ENCODE data around the gene FGGY.
"Not testable (repeated sequence)": the region's sequence is repeated elsewhere in the genome, so short reads cannot be mapped to it uniquely, and the experiment has no call there.

Gene FGGY

DNA sequence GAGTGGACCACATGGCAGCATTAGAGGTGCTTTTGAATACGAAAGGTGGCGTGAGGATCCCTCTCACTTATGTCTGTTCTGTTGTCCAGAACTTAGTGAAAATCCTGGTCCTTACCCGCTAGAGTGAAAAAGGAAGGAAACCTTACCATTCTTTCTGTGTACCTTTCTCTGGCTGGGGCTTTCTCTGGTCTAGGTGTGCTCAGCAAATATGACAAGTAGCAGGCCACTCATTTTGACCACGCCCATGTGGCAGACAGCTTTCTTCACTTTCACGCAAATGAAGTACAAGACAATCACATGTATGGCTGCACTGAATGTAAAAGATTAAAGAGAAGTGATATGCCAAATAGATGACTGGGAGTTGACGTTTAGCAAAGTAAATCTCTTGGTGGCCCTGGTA lies 131.9 kb downstream of the FGGY start:
- H3K27ac ChIP-seq: no peak overlapping the region
- DNase-seq (ENCODE audit: low read depth, low spot score): no peak

DNA sequence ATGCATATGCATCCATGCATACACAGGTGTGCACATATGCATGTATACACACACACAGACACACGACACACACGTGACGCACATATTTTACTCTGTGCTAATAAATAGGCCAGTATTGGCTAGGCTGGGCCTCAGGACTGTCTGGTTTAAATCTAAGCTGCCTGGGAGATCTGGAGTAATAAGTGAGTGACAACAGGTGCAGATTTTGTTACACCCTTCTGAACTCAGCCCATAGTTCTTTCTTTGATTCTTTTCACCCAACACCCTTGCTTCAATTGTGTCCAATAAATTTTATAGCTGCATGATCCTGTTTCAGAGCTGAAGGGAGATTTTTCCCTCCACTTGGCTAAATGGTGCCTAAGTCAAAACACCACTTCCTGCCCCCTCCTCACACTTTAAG lies 132.8 kb downstream of the FGGY start:
- no peak for DNase-seq (ENCODE audit: low read depth, low spot score)
- H3K27ac ChIP-seq: no peak overlapping the region

DNA sequence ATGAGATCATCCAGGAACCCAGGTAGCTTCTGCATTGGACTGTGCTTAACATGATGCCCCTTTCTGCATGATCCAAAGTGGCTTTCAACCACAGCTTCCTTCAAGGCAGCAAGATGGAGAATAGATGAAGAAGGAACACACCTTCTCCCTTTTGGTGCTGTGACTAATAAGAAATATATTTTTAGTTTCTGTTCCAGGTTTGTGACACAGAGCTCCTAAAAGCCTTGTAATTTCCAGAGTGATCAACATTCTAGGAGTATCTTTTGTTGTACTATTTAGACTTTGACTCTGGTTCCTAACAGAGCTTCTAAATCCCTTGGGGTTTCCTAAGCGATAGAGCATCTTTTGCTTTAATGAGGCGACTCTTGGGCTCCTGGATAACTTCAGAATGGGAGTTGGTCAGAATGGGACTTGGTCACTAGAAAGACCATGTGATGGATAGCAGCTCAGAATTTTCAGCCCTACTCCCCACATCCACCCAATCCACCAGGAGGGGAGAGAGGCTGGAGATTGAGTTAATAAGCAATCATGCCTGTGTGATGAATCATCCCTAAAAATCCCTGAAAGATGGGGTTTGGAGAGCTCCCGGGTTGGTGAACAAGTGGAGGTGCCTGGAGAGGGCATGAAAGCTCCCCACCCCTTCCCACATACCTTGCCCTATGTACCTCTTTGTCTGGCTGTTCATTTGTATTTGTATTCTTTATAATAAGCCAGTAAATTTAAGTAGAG lies 134.8 kb downstream of the FGGY start:
- DNase-seq (ENCODE audit: low read depth, low spot score): no peak
- H3K27ac ChIP-seq: peak overlapping the region; percentile 28

DNA sequence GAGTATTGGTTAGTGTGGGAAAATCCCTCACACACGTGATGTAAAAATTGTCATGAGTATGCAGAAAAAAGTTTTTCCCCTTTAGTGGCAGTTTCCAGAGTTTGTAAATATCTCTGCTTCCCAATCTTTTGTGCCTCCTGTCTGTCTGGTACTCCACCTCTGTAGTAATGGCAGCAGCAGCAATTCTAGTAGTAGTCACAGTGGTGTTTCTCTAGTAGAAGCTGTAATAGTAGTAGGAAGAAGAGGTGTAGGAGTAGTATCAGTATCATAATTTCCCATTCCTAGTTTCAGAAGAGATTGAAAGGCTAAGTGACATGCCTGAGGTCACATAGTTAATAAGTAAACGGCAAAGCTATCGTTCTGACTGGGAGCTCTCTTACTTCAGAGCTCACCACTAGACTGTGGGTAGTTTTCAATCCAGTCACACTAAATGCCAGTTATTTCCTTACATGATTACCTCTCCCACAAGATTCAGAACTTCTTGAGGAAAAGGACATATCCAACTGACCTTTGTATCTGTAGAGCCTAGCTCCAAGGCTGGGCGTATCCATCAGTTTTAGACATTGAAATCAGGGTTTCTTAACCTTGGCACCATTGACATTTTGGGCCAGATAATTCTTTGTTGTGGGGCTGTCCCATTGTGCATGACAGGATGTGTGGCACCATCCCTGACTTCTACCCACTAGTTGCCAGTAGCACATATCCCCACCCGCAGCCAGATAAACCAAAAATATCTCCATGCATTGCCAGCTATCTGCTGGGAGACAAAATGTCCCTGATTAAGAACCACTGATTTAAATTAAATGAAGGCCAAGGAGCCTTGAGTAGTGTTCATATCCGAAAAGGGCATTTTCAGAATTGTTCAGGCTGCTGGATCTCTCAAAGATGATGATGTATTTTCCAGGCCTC lies 135.9 kb downstream of the FGGY start:
- DNase-seq (ENCODE audit: low read depth, low spot score): no peak
- no peak overlapping the region for H3K27ac ChIP-seq

DNA sequence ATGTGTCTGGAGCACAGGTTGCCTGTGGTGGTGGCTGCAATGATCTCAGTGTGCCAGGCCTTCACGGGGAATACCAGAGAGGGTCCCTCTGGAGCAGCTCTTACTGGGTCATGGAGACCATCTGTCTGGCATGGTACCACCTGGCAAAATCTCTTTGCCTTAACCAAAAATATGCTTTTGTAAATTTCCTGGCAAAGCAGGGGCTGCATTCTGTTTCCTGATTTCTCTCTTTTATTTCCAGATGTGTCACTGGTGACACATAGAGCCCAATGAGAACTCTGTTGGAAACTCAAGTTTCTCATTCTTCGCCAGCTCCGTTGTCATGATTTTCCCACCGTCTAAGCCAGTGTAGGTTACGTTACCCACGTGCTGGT lies 136.5 kb downstream of the FGGY start:
- DNase-seq (ENCODE audit: low read depth, low spot score): no peak
- H3K27ac ChIP-seq: no peak overlapping the region

- peak overlapping the region; percentile 14 for H3K27ac ChIP-seq
- DNase-seq (ENCODE audit: low read depth, low spot score): no peak
Measured at GRCh38 chr1:59434336-59434735, 137.4 kb downstream of the FGGY start.

GRCh38 chr1:59436637-59437036 lies 139.7 kb downstream of the FGGY start:
- DNase-seq (ENCODE audit: low read depth, low spot score): no peak
- no peak overlapping the region for H3K27ac ChIP-seq

- no peak for DNase-seq (ENCODE audit: low read depth, low spot score)
- H3K27ac ChIP-seq: no peak overlapping the region
Measured at GRCh38 chr1:59438058-59438560, 141.2 kb downstream of the FGGY start.

DNA sequence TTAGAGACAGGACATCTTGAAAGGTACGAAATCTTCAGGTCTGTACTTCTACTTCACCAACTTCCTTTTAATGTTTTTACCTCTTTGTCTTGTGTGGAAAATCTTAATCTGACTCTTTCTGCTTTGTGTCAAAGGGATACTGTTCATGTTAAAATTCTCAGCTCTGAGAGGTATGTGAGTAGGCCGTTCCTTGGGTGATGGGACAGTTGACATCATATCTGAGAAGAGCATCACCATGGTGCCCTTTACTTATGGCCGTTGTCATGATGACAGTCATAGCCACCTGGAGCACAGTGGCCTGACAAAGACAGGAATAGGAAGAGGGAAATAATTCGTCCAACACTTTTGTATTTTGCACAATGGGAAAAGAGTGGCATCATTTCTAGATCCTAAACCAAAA lies 145.6 kb downstream of the FGGY start:
- no peak overlapping the region for H3K27ac ChIP-seq
- DNase-seq (ENCODE audit: low read depth, low spot score): no peak

DNA sequence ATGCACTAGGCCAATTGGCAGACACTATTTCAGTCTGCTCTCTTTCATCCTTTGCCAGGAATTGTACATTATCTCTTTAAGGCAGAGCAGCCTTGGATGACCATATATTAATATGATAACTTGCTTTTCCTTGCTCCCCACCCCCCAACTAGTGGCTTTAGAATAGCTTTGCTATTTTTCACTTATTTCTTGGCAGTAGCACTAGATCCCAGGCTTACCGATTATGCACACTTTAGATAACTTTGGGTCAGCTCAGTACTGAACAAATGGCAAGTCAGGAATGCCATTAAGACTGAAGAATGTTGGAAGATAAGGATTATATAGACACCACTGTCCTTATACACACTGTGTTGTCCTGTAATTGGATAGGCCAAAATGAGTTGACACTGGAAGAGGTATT lies 146.4 kb downstream of the FGGY start:
- peak overlapping the region; percentile 74 for H3K27ac ChIP-seq
- DNase-seq (ENCODE audit: low read depth, low spot score): no peak

GRCh38 chr1:59444520-59444919 lies 147.6 kb downstream of the FGGY start:
- DNase-seq (ENCODE audit: low read depth, low spot score): no peak
- peak overlapping the region; percentile 74 for H3K27ac ChIP-seq

GRCh38 chr1:59445040-59445439 lies 148.1 kb downstream of the FGGY start:
- H3K27ac ChIP-seq: peak overlapping the region; percentile 74
- DNase-seq (ENCODE audit: low read depth, low spot score): peak; percentile 26

- H3K27ac ChIP-seq: peak overlapping the region; percentile 74
- DNase-seq (ENCODE audit: low read depth, low spot score): peak; percentile 26
Measured at GRCh38 chr1:59446257-59446901, 149.5 kb downstream of the FGGY start.

DNA sequence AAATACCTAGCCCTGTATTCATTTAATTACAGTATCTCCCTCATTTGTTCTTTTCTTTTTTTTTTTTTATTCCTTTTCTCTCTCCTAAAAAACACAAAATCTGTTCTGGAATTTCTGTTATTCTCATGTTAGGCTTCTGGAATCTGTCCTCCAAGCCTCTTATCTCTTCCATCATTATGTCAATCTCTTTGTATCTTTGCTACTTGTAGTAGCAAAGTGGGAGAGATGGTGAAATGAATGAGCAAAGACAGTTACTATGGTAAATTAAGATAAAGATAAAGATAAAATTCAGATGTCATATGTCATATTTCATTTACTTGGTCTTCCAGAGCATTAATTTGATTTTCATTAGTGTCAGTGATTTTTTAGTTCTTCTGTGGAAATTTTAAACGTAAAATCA lies 155.1 kb downstream of the FGGY start:
- no peak for DNase-seq (ENCODE audit: low read depth, low spot score)
- H3K27ac ChIP-seq: no peak overlapping the region

DNA sequence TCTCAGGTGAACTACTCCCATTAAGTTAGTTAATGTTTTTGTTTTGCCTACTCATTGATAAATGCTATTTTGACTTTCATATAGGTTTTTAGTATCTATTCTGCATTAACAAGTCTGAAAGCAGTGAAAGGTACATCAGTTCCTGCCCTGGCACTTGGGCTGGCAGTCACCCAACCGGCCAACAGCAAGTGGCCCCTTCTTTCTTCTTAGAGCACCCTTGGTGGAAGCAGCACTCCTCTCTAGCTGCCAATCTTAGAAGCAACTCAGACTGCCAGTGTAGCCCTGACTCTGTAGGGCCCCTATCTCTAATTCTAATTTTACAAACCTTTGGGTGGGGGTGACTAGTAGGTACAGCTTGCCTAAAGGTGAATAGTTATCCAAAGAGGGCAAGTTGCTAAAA lies 155.7 kb downstream of the FGGY start:
- DNase-seq (ENCODE audit: low read depth, low spot score): no peak
- no peak overlapping the region for H3K27ac ChIP-seq

GRCh38 chr1:59453297-59453968 lies 156.5 kb downstream of the FGGY start:
- no peak for DNase-seq (ENCODE audit: low read depth, low spot score)
- H3K27ac ChIP-seq: no peak overlapping the region

GRCh38 chr1:59455206-59455605 lies 158.3 kb downstream of the FGGY start:
- H3K27ac ChIP-seq: peak overlapping the region; percentile 45
- peak; percentile 24 for DNase-seq (ENCODE audit: low read depth, low spot score)

DNA sequence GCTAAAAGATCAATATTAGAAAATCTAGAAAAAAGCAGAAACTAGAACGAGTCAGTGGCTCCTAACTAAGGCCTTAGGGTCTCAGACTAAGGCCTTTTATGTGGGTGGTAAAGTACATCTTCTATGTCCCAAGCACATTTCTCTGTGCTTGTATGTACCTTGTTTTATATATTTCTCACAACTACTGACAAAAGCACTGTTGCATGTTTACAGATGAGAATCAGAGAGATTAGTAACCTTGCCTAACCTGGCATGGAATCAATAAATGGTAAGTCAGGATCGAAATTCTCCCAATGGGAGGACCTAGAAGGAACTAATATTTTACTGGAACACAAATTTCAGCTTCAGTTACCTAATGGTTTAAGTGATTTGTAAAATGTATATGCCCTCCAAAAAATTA lies 160.9 kb downstream of the FGGY start:
- no peak for DNase-seq (ENCODE audit: low read depth, low spot score)
- no peak overlapping the region for H3K27ac ChIP-seq

GRCh38 chr1:59458884-59459283 lies 162.0 kb downstream of the FGGY start:
- DNase-seq (ENCODE audit: low read depth, low spot score): no peak
- no peak overlapping the region for H3K27ac ChIP-seq

- H3K27ac ChIP-seq; DNase-seq (ENCODE audit: low read depth, low spot score): not testable (repeated sequence)
Measured at GRCh38 chr1:59462942-59463341, 166.0 kb downstream of the FGGY start.

Measured in epithelial cell of prostate (primary cell).